Neural progenitor cell (in vitro differentiated cells): ENCODE results near the gene TCF7L1.
"Not testable (repeated sequence)": the region's sequence is repeated elsewhere in the genome, so short reads cannot be mapped to it uniquely, and the experiment has no call there.

ENCODE experiments used
- CTCF ChIP-seq: fragments of 200-600 bp; sonication (generic); IDR thresholded peaks from 2 replicates; pipeline ENCODE4 v1.5.1; 2017; ENCODE audit warnings: antibody characterized with exemption, mild to moderate bottlenecking
- EZH2 ChIP-seq: fragments of 200-600 bp; sonication (generic); IDR thresholded peaks from 2 replicates; pipeline ENCODE4 v1.6.1; 2017; ENCODE audit warnings: antibody characterized with exemption, mild to moderate bottlenecking, moderate library complexity

- TF ChIP-seq CTCF, EZH2: not testable (repeated sequence)
These were observed 196.5 kb downstream of the TCF7L1 start for GRCh38 chr2:85329701-85330100.
